ENCODE measurements around the gene REC8.

Gene REC8

DNA sequence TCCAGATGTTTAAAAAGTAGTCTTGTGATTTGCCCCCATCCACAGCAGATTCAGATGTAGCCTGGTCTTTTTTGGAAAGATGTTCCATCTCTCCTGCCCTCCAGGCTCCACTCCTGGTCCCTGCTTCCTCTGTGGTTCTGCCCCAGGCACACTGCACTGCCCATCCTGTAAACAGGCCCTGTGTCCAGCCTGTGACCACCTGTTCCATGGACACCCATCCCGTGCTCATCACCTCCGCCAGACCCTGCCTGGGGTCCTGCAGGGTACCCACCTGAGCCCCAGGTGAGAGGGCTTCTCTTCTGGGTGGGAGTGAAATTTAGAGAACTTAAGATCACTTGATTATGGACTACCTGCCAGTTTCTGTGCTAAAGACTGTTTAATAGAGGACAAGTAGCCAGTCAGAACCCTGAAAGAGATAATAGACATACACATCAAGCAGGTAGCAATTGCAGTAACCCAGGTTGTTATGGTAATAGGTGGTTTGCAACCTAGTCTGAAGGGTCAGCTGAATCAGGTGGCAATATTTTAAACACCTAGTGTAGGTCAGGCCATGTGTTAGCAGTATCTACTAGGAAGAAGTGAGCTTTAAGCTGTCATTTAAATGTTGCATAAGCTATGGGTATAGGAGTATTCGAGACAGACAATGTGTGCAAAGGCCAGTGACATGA, 22.4 kb upstream of the REC8 start:
- Histone ChIP-seq H3K27me3 (ENCODE audit: control insufficient read depth, insufficient read depth, low read length) (no peaks in the 10 kb centered on the region), H3K36me3 (ENCODE audit: control insufficient read depth, insufficient read depth, low read length) (peaks cover 26% of the 10 kb centered on the region), H3K27ac (ENCODE audit: low read length) (no peak overlapping the region), H3K9me3 (ENCODE audit: control insufficient read depth, insufficient read depth, low read length) (no peaks in the 10 kb centered on the region), H3K4me3 (ENCODE audit: low read length) (no peak overlapping the region), H3K4me1 (ENCODE audit: control insufficient read depth, insufficient read depth, low read length) (peaks cover 1% of the 10 kb centered on the region; the same call in 1 of the 2 replicates)
- DNase-seq (ENCODE audit: low read depth, low spot score) = no peak
- WGBS (ENCODE audit: insufficient coverage, insufficient read length) = no CpG with 5 or more reads among the region's 3 CpGs

DNA sequence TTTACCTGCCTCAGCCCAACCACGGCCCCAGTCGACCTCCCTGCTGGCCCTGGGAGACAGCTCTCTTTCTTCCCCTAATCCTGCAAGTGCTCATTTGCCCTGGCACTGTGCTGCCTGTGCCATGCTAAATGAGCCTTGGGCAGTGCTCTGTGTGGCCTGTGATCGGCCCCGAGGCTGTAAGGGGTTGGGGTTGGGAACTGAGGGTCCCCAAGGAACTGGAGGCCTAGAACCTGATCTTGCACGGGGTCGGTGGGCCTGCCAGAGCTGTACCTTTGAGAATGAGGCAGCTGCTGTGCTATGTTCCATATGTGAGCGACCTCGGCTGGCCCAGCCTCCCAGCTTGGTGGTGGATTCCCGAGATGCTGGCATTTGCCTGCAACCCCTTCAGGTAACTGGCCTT, 21.8 kb upstream of the REC8 start:
- peaks cover 30% of the 10 kb centered on the region for H3K36me3 ChIP-seq (ENCODE audit: control insufficient read depth, insufficient read depth, low read length)
- H3K9me3 ChIP-seq (ENCODE audit: control insufficient read depth, insufficient read depth, low read length) = no peaks in the 10 kb centered on the region
- H3K27me3 ChIP-seq (ENCODE audit: control insufficient read depth, insufficient read depth, low read length) = no peaks in the 10 kb centered on the region
- DNase-seq (ENCODE audit: low read depth, low spot score) = no peak
- no peak overlapping the region for H3K27ac ChIP-seq (ENCODE audit: low read length)
- H3K4me3 ChIP-seq (ENCODE audit: low read length) = no peak overlapping the region
- peaks cover 1% of the 10 kb centered on the region; the same call in 1 of the 2 replicates for H3K4me1 ChIP-seq (ENCODE audit: control insufficient read depth, insufficient read depth, low read length)
- no CpG with 5 or more reads among the region's 9 CpGs for WGBS (ENCODE audit: insufficient coverage, insufficient read length)

DNA sequence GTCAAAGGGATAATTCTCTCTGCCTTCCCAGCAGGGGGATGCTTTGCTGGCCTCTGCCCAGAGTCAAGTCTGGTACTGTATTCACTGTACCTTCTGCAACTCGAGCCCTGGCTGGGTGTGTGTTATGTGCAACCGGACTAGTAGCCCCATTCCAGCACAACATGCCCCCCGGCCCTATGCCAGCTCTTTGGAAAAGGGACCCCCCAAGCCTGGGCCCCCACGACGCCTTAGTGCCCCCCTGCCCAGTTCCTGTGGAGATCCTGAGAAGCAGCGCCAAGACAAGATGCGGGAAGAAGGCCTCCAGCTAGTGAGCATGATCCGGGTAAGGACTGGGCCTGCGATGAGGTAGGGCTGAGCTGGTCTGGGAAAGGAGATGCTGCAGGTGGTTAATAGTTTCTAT, 21.3 kb upstream of the REC8 start:
- Histone ChIP-seq H3K36me3 (ENCODE audit: control insufficient read depth, insufficient read depth, low read length) (peaks cover 35% of the 10 kb centered on the region), H3K9me3 (ENCODE audit: control insufficient read depth, insufficient read depth, low read length) (no peaks in the 10 kb centered on the region), H3K27ac (ENCODE audit: low read length) (no peak overlapping the region), H3K4me3 (ENCODE audit: low read length) (no peak overlapping the region), H3K4me1 (ENCODE audit: control insufficient read depth, insufficient read depth, low read length) (peaks cover 1% of the 10 kb centered on the region; the same call in 1 of the 2 replicates), H3K27me3 (ENCODE audit: control insufficient read depth, insufficient read depth, low read length) (no peaks in the 10 kb centered on the region)
- no CpG with 5 or more reads among the region's 9 CpGs for WGBS (ENCODE audit: insufficient coverage, insufficient read length)
- DNase-seq (ENCODE audit: low read depth, low spot score) = no peak

DNA sequence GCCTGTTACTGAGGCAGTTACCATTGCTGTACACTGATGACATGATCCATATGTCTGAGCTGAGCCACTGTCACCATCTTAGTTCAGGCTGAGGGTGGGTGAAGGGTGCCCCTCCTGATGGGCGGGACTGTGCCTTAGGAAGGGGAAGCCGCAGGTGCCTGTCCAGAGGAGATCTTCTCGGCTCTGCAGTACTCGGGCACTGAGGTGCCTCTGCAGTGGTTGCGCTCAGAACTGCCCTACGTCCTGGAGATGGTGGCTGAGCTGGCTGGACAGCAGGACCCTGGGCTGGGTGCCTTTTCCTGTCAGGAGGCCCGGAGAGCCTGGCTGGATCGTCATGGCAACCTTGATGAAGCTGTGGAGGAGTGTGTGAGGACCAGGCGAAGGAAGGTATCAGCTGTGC, 20.9 kb upstream of the REC8 start:
- no peak overlapping the region for H3K27ac ChIP-seq (ENCODE audit: low read length)
- H3K4me3 ChIP-seq (ENCODE audit: low read length) = no peak overlapping the region
- no peaks in the 10 kb centered on the region for H3K9me3 ChIP-seq (ENCODE audit: control insufficient read depth, insufficient read depth, low read length)
- peaks cover 1% of the 10 kb centered on the region; the same call in 1 of the 2 replicates for H3K4me1 ChIP-seq (ENCODE audit: control insufficient read depth, insufficient read depth, low read length)
- no peaks in the 10 kb centered on the region for H3K27me3 ChIP-seq (ENCODE audit: control insufficient read depth, insufficient read depth, low read length)
- H3K36me3 ChIP-seq (ENCODE audit: control insufficient read depth, insufficient read depth, low read length) = peaks cover 36% of the 10 kb centered on the region
- WGBS (ENCODE audit: insufficient coverage, insufficient read length) = no CpG with 5 or more reads among the region's 9 CpGs
- DNase-seq (ENCODE audit: low read depth, low spot score) = no peak

DNA sequence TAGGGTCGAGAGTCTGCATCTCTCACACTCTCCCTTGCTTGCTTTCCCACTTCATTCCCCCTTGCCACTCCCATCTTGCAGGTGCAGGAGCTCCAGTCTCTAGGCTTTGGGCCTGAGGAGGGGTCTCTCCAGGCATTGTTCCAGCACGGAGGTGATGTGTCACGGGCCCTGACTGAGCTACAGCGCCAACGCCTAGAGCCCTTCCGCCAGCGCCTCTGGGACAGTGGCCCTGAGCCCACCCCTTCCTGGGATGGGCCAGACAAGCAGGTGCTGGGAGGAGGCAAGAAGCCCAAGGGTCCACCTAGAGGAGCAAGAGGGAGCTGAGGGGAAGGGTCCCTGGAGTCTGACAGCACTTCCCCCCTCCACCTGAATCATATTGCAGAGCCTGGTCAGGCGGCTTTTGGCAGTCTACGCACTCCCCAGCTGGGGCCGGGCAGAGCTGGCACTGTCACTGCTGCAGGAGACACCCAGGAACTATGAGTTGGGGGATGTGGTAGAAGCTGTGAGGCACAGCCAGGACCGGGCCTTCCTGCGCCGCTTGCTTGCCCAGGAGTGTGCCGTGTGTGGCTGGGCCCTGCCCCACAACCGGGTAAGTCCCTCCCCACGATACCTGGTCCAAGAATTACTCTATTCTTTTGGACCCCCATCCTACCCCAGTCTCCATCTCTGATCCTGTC, 20.3 kb upstream of the REC8 start:
- H3K9me3 ChIP-seq (ENCODE audit: control insufficient read depth, insufficient read depth, low read length) = no peaks in the 10 kb centered on the region
- H3K27ac ChIP-seq (ENCODE audit: low read length) = no peak overlapping the region
- no CpG with 5 or more reads among the region's 16 CpGs for WGBS (ENCODE audit: insufficient coverage, insufficient read length)
- H3K4me3 ChIP-seq (ENCODE audit: low read length) = no peak overlapping the region
- no peaks in the 10 kb centered on the region for H3K27me3 ChIP-seq (ENCODE audit: control insufficient read depth, insufficient read depth, low read length)
- H3K36me3 ChIP-seq (ENCODE audit: control insufficient read depth, insufficient read depth, low read length) = peaks cover 36% of the 10 kb centered on the region
- DNase-seq (ENCODE audit: low read depth, low spot score) = no peak
- H3K4me1 ChIP-seq (ENCODE audit: control insufficient read depth, insufficient read depth, low read length) = peaks cover 1% of the 10 kb centered on the region; the same call in 1 of the 2 replicates

DNA sequence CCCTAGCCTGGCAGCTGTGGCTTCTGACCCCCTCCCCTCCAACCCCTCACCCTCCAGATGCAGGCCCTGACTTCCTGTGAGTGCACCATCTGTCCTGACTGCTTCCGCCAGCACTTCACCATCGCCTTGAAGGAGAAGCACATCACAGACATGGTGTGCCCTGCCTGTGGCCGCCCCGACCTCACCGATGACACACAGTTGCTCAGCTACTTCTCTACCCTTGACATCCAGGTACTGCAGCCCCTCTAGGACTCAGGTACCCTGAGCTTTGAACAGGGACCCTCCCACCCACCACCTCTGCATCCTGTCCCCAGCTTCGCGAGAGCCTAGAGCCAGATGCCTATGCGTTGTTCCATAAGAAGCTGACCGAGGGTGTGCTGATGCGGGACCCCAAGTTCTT, 16.8 kb upstream of the REC8 start:
- no peak for DNase-seq (ENCODE audit: low read depth, low spot score)
- no peaks in the 10 kb centered on the region for H3K27me3 ChIP-seq (ENCODE audit: control insufficient read depth, insufficient read depth, low read length)
- no CpG with 5 or more reads among the region's 10 CpGs for WGBS (ENCODE audit: insufficient coverage, insufficient read length)
- H3K4me1 ChIP-seq (ENCODE audit: control insufficient read depth, insufficient read depth, low read length) = no peaks in the 10 kb centered on the region
- peaks cover 44% of the 10 kb centered on the region for H3K36me3 ChIP-seq (ENCODE audit: control insufficient read depth, insufficient read depth, low read length)
- H3K27ac ChIP-seq (ENCODE audit: low read length) = no peak overlapping the region
- H3K9me3 ChIP-seq (ENCODE audit: control insufficient read depth, insufficient read depth, low read length) = no peaks in the 10 kb centered on the region
- H3K4me3 ChIP-seq (ENCODE audit: low read length) = no peak overlapping the region

DNA sequence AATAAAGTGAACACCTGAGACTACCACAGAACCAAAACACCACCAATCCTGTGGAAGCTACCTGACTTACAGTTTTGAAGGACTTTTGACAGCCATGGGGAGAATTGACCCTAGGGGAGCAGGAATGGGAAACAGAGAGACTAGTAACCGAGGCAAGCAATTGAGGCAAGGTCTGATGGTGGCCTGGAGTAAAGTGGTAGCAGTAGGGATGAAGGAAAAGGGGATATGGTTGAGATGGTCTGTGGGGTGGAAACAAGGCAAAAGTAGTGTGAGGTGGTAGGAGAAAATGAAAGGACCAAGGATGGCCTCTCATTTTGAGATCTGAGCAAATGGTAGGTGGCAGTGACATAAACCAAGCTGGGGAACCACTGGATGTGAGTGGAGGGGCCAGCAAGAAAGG, 15.0 kb upstream of the REC8 start:
- Histone ChIP-seq H3K27ac (ENCODE audit: low read length) (no peak overlapping the region), H3K4me3 (ENCODE audit: low read length) (no peak overlapping the region), H3K27me3 (ENCODE audit: control insufficient read depth, insufficient read depth, low read length) (no peaks in the 10 kb centered on the region), H3K4me1 (ENCODE audit: control insufficient read depth, insufficient read depth, low read length) (no peaks in the 10 kb centered on the region), H3K36me3 (ENCODE audit: control insufficient read depth, insufficient read depth, low read length) (peaks cover 29% of the 10 kb centered on the region), H3K9me3 (ENCODE audit: control insufficient read depth, insufficient read depth, low read length) (no peaks in the 10 kb centered on the region)
- WGBS (ENCODE audit: insufficient coverage, insufficient read length) = no CpG with 5 or more reads among the region's 1 CpG
- DNase-seq (ENCODE audit: low read depth, low spot score) = no peak

DNA sequence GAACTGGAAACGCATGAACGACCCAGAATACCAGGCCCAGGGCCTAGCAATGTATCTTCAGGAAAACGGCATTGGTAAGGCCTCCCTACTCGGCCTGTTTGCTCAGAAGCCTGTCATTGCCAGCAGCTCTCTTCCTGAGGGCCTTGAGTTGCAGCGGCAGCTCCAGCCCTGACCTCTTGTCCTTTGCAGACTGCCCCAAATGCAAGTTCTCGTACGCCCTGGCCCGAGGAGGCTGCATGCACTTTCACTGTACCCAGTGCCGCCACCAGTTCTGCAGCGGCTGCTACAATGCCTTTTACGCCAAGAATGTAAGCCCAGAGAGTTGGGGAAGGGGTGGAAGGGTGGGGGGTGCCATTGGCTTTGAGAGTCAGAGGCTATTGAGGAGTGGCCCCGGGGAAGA, 14.5 kb upstream of the REC8 start:
- H3K4me3 ChIP-seq (ENCODE audit: low read length) = no peak overlapping the region
- no peak overlapping the region for H3K27ac ChIP-seq (ENCODE audit: low read length)
- WGBS (ENCODE audit: insufficient coverage, insufficient read length) = no CpG with 5 or more reads among the region's 12 CpGs
- no peaks in the 10 kb centered on the region for H3K4me1 ChIP-seq (ENCODE audit: control insufficient read depth, insufficient read depth, low read length)
- no peaks in the 10 kb centered on the region for H3K27me3 ChIP-seq (ENCODE audit: control insufficient read depth, insufficient read depth, low read length)
- H3K9me3 ChIP-seq (ENCODE audit: control insufficient read depth, insufficient read depth, low read length) = no peaks in the 10 kb centered on the region
- H3K36me3 ChIP-seq (ENCODE audit: control insufficient read depth, insufficient read depth, low read length) = peaks cover 29% of the 10 kb centered on the region
- no peak for DNase-seq (ENCODE audit: low read depth, low spot score)

DNA sequence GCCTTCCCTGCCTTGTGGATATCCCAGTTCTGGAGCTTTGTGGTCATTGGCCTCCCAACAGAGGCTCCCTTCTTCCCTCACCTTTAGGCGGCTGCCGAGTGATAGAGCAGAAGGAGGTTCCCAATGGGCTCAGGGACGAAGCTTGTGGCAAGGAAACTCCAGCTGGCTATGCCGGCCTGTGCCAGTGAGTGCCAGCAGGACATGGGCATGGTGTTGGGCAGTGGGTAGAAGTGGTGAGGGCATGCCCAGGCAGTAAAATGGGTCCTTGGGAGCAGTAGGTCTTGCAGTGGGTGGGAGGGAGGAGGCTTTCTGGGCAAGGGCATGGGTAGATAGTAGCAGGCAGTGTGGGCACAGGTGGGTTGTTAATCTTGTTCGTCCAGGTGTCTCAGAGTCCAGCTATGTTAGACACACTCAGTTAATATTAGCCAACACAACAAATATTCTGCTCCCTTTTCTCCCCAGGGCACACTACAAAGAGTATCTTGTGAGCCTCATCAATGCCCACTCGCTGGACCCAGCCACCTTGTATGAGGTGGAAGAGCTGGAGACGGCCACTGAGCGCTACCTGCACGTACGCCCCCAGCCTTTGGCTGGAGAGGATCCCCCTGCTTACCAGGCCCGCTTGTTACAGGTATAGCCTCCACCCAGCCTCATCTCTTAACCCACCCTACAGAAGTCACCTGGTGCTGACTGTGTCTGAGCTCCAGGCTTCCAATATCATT, 11.9 kb upstream of the REC8 start:
- Histone ChIP-seq H3K27me3 (ENCODE audit: control insufficient read depth, insufficient read depth, low read length) (no peaks in the 10 kb centered on the region), H3K27ac (ENCODE audit: low read length) (no peak overlapping the region), H3K4me1 (ENCODE audit: control insufficient read depth, insufficient read depth, low read length) (no peaks in the 10 kb centered on the region), H3K9me3 (ENCODE audit: control insufficient read depth, insufficient read depth, low read length) (no peaks in the 10 kb centered on the region), H3K4me3 (ENCODE audit: low read length) (no peak overlapping the region), H3K36me3 (ENCODE audit: control insufficient read depth, insufficient read depth, low read length) (peaks cover 37% of the 10 kb centered on the region)
- DNase-seq (ENCODE audit: low read depth, low spot score) = no peak
- WGBS (ENCODE audit: insufficient coverage, insufficient read length) = no CpG with 5 or more reads among the region's 11 CpGs

DNA sequence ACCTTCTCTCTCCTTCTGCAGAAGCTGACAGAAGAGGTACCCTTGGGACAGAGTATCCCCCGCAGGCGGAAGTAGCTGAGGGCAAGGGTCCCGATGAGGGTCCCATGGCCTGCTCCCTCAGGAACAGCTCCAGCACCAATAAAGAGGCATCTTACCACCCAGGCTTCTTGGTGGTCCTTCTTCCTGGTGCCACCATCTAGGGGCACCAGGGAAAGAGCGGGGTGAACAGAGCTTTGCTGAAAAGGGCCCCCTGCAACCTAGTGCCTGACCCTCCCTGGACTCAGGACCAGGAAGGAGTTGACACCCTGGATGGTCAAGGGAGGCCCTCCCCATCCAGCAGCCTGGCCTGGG, 11.4 kb upstream of the REC8 start:
- H3K4me3 ChIP-seq (ENCODE audit: low read length) = no peak overlapping the region
- no CpG with 5 or more reads among the region's 4 CpGs for WGBS (ENCODE audit: insufficient coverage, insufficient read length)

More for the DNA sequence above, 11.4 kb upstream of the REC8 start:
- no peaks in the 10 kb centered on the region for H3K9me3 ChIP-seq (ENCODE audit: control insufficient read depth, insufficient read depth, low read length)
- no peaks in the 10 kb centered on the region for H3K27me3 ChIP-seq (ENCODE audit: control insufficient read depth, insufficient read depth, low read length)
- DNase-seq (ENCODE audit: low read depth, low spot score) = no peak
- H3K4me1 ChIP-seq (ENCODE audit: control insufficient read depth, insufficient read depth, low read length) = no peaks in the 10 kb centered on the region
- H3K27ac ChIP-seq (ENCODE audit: low read length) = no peak overlapping the region
- H3K36me3 ChIP-seq (ENCODE audit: control insufficient read depth, insufficient read depth, low read length) = peaks cover 34% of the 10 kb centered on the region

Measured in iPS DF 6.9 (cell line).